HL-60 (cell line): Measurements from ENCODE around the gene EPB41L4B.

Experiments used
- CTCF ChIP-seq: IDR thresholded peaks from one replicate; pipeline ENCODE4 v1.5.1; 2011; ENCODE audit warnings: low read length, control low read depth, inconsistent platforms; ENCODE audit not compliant: insufficient read depth
- GABPA ChIP-seq: IDR thresholded peaks from 2 replicates; pipeline ENCODE4 v1.6.1; 2012; ENCODE audit warnings: low read depth
- POLR2AphosphoS5 ChIP-seq: IDR thresholded peaks from 2 replicates; pipeline ENCODE4 v1.6.1; 2012; ENCODE audit warnings: low read depth

GRCh38 chr9:109231593-109231992 is 89.3 kb downstream of the EPB41L4B start:
- no peak for TF ChIP-seq CTCF
- no peak for TF ChIP-seq POLR2AphosphoS5
- no peak for TF ChIP-seq GABPA
